ENCODE results near the gene SNX30. TPM values are rescaled to one million over a fixed set of nuclear protein-coding genes. Genes with fewer than 3 reads are reported as not detected.

Gene SNX30
- total RNA-seq, 1 donor from 2014 or later = 5.0 TPM

DNA sequence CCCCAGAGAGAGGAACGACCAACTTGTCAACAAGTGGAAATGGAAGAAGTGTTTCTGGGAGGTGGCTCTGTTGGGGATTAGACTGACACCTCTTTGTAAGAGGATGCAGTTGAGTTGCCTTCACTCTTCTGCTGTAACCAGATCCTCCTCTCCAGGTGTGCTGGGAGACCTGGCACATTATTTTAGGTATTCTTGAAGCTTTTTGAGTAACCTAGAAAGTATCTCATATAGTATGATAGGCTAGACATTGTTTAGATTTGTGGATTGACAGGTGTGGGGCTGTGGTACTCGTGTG is 21.6 kb downstream of the SNX30 start:
- no peak for ATAC-seq
- DNase-seq (ENCODE audit: missing footprints) = no peak
- intact Hi-C loops (cut with DNase I) = no loop called here

DNA sequence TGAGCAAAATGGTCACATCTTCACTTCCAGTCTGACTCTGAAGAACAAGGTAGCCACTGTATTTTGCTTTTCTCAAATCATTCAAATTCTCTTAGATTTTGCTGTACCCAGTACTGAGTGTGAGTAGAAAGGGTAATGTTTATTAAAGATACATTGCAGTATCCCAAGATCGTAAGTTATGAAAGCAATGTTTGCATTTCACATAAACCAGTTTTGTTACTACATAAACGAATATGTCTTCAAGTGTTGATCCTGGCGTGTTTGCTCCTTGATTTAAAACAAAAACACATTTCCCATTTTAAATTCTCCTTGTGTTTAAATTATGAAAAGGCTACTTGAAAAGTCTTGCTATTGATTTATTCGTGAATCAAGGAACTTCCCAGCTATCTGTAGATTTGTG is 22.0 kb downstream of the SNX30 start:
- intact Hi-C loops (cut with DNase I) = no loop called here
- ATAC-seq = no peak
- no peak for DNase-seq (ENCODE audit: missing footprints)

DNA sequence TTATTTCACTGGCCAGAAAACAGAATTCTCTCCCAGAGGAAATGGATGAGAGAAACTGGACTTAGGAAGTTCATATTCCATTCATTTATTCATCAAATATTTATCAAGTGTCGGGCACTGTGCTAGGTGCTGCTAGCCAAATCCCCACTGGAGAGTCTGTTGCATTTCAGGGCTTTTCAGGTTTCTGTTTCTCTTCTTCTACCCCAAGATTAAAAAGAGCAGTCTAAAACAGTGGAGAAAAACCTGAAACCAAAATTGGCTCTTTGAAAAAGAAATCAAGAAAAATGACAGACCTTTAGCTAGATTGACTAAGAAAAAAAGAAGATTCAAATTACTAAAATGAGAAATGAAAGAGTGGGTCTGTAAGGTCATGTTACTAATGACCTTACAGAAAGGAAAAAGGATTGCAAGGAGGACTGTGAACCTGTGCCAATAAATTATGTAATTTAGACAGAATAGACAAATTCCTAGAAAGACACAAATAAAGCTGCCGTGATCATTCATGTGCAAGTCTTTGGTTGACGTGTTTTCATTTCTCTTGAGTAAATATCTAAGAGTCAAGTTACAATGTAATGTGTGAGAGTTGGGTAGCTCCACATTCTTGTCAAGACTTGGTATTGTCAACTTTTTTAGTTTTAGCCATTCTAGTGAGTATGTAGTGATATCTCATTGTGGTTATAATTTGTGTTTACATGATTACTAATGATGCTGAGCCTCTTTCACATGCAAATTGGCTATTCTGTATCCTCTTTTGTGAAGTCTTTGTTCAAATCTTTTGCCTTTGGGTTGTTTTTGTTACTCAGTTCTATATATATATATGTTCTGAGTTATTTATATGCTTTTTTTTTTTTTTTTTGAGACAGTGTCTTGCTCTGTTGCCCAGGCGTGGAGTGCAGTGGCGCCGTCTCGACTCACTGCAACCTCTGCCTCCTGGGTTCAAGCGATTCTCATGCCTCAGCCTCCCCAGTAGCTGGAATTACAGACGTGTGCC is 23.7 kb downstream of the SNX30 start:
- ATAC-seq = no peak
- DNase-seq (ENCODE audit: missing footprints) = no peak
- intact Hi-C loops (cut with DNase I) = no loop called here

DNA sequence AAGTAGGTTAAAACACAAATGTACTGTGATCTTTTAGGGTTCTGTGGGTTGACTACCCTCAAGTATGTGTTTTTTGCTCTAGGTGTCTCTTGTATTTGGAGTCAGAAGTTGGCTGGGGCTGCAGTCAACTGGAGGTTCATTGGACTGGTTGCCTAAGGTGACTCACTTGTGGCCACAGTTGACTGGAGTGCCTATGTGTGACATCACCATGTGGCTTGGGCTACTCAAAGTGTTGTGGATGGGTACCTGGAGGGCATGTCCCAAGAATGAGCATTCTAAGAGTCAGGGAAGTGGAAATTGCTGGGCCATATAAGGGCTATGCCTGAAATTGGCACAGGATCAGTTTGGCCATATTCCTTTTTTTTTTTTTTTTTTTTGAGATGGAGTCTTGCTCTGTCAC is 27.4 kb downstream of the SNX30 start:
- intact Hi-C loops (cut with DNase I) = no loop called here
- DNase-seq (ENCODE audit: missing footprints) = no peak
- ATAC-seq = no peak

DNA sequence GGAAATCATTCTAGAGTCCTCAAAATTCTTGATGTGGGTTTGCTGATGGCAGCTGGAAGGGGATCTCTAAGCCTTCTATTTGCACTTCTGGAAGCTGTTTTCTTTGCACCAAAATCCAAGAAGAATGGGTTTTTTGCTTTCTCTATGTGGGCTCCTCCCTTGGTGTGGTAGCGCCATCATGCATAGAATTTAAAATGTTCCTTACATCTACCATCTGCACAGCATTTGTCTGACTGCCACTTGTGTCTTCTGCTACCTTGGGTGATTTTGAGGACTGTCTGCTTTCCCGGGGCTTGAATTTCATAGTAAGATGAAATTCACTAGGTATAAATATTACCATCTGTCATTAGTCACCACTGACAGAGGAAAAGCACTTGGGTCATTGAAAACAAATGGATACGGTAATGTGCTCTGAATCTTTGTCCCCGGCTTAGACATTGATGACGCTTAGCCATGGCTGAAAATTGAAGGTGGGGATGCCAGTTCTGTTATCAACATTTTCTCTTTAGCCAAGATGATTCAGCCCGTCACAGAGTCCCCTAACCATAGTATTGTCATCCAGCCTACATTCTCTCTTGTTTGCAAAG is 30.0 kb downstream of the SNX30 start:
- intact Hi-C loops (cut with DNase I) = no loop called here
- ATAC-seq (no peak), DNase-seq (ENCODE audit: missing footprints) (no peak)

DNA sequence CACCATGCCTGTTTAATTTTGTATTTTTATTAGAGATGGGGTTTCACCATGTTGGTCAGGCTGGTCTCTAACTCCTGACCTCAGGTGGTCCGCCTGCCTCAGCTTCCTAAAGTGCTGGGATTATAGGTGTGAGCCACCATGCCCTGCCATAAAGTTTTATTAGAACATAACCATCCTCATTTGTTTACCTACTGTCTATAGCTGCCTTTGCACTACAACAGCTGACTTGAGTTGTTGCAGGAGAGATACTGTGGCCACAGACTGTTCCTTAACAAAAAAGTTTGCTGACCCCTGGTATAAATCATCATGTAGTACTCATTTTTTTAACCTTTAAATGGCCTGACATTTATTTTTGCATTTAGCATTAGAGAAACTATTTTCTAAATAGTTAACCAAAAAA is 31.7 kb downstream of the SNX30 start:
- intact Hi-C loops (cut with DNase I) = no loop called here
- no peak for DNase-seq (ENCODE audit: missing footprints)
- ATAC-seq = no peak

DNA sequence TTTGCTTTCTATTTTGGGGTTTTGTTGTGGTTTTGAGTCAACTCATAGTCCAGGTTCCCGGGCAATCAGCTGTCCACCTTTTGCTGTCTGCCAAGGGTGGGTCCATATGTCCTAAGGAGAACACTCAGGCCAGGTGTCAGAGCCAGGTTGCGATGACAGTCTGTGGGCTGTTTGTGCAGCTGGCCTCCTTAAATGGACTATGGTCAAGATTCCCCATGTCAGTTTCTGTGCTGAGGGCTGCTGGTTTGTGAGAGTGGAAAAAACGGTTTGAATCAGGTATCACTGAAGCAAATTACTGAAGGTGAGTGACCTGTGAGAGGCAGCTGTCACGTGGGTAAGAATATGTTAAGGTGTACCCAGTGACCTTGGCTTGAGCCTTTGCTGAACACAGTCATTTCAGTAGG is 33.0 kb downstream of the SNX30 start:
- DNase-seq (ENCODE audit: missing footprints) (no peak), ATAC-seq (no peak)
- intact Hi-C loops (cut with DNase I) = no loop called here

DNA sequence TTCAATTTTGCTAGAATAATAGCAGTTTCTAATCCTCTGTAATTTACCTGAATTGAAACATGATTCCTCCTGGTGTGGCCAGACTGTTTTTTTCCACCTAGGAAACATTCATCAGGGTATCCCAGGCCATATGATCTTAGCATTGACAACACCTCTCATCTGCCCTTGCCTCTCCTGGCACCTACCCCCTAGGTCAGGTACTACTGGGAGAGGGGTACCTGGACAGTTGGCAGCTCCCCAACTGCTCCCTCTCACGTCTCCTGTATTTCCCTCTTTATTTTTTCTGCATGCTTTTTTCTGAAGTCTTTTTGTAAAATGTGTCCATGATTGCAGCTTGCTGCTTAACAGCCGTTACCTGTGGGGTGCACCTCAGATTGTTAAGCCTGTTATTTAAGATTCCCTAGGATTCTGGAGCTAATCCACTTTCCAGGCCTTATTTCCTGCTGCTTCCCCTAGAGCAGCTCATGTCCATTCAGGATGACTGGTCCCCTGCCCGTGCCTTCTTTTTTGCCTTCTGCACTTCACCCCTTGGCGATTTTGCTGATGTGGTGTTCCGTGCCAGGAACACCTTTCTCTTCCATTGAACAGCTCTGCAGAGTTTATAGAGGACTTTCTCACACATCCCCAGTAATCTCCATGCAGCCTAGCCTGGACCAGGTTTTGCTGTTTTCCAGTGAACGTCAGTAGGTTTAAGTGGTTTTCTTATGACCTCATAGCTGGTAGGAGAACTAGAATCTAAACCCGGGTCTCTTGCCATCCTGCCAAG is 33.6 kb downstream of the SNX30 start:
- peak; percentile 32 for ATAC-seq

DNA sequence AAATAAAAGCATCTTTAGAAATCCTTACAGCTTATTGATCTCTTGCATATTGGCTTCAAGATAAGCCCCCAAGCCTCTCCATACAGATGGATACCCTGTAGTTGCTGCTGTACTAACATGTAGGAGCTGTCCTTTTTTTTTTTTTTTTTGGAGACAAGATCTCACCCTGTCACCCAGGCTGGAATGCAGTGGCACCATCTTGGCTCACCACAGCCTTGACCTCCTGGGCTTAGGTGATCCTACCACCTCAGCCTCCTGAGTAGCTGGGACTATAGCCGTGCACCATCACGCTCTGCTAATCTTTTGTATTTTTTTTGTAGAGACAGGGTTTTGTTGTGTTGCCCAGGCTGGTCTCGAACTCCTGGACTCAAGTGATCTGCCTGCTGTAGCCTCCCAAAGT is 35.4 kb downstream of the SNX30 start:
- intact Hi-C loops (cut with DNase I) = no loop called here
- no peak for ATAC-seq
- no peak for DNase-seq (ENCODE audit: missing footprints)

More for the DNA sequence above, 33.6 kb downstream of the SNX30 start:
- no peak for DNase-seq (ENCODE audit: missing footprints)
- intact Hi-C loops (cut with DNase I) = no loop called here

DNA sequence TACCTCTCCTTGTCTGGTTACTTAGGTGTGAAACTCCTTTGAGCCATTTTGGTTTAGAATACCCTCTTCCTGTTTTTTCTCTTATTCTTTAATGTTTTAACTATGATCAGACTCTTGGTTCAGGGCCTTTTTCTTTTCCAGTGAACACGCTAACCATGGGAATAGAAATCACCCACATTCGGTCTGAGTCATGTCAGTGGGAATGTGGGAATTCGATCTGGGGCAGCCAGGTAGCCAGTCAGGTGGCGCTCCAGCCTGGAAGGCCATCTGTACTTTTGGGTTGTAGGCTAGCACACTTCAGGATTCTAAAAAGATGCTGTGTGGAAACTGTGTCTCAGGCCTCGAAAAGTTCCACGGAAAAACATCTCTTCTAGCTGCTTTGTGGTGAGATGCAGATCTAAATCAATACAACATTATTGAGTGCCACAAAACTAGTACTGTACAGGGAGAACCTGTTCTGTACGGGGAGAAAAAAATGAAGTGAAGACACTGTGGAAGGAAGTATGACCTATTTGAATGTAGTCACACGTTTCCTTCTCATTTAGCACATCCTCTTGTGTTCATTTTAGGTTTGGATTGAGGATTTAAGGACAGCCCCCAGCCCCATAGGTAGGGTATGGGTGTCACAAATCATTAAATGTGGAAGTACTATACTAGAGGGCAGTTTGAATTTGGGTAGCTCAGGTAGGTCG is 36.4 kb downstream of the SNX30 start:
- ATAC-seq = no peak
- intact Hi-C loops (cut with DNase I) = no loop called here
- DNase-seq (ENCODE audit: missing footprints) = no peak

DNA sequence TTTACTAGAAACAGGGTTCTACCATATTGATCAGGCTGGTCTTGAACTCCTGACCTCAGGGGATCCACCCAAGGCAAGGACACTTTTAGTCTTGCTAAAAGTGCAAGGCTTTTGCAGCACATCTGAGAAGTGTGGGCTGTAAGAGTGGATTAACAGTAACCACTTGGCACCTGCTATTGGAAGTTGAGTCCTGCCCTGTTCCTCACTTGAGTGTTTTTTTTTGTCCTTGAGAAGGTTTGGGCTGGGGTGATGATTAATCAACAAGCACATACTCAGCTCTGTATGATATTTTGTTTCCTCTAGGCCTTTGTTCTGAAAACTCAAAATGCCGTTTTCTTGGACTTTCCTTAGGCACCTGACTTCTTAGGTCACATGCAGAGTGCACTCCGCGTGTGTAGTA is 37.4 kb downstream of the SNX30 start:
- intact Hi-C loops (cut with DNase I) = no loop called here
- ATAC-seq (no peak), DNase-seq (ENCODE audit: missing footprints) (no peak)

DNA sequence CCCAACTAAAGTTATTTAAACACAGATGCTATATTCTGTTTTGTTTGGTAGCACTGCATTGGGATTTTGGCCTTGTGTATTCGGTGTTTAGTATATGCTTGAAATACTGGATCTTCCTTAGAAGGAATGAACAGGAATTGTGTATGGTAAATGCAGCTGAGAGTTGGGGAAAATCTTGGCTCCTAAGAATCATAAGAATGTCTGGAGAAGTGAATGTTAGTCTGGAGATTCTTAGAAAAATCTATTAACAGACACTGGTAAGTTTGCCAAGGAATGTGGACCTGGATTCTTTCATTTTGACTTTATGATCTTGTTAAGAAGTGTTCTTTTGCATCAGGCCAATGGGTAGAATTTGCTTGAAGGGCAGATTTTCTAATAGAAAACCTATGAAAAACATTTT is 38.9 kb downstream of the SNX30 start:
- intact Hi-C loops (cut with DNase I) = no loop called here
- DNase-seq (ENCODE audit: missing footprints) = no peak
- ATAC-seq = no peak

DNA sequence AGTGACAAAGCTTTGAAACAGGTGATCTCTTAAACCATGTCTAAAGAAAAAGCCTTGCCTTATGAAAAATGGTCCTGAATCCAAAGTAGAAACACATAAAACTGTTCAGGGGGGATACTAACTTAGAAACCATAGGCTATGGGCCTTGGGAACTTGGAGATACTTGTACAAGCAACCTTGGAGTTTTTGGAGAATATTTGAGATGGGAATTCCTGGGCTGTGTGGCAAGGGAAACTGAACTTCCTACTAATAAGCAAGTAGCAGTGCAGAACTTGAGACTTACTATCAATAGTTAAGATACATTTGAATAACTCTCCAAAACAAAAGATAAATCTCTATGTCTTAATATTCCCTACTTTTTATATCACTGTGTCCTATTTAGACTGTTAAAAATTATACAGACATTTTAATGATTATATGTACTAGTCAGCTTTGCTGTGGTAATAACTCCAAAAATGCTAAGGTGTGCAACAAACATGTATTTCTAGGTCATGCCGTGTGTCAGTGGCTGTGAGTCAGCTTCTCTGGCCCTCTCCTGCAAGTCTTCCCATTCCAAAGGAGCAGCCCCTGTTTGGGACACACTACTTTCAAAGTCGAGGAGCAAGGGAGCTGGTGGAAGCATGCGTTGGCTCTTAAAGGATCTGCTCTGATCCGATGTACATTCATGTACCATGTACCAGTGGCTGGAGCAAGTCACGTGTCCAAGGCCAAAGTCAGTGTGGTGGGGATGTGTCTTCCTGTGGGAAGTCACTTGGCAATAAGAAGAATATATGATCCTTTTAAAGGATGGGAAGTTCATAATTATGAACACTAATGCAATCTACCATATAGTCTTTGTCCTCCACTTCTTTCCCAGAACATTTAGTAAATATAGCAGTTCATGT is 39.6 kb downstream of the SNX30 start:
- intact Hi-C loops (cut with DNase I) = loop anchor here (5.0 to 10.0 kb wide), 2 partner anchors 33 to 75 kb away; partner anchors contain the start of gene INIP
- ATAC-seq (no peak), DNase-seq (ENCODE audit: missing footprints) (no peak)

DNA sequence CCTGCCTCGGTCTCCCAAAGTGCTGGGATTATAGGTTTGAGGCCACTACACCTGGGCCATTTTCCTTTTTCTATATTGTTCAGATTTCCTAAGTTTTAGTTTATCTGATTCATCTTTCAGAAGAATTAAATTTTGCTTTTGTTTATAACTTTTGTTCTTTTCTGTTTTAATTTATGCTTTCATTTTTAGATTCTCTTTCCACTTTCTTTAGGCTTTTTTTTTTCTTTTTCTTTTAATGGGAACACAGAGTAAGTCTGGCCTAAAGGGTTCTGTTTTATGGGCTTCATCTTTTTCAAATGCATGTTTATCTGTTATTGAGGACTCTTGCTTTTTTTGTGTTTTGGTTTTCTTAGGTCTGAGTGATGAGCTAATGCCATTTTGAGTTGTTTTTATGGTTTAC is 42.1 kb downstream of the SNX30 start:
- no peak for DNase-seq (ENCODE audit: missing footprints)
- ATAC-seq = no peak
- intact Hi-C loops (cut with DNase I) = loop anchor here (5.0 to 10.0 kb wide), 2 partner anchors 35 to 78 kb away; partner anchors contain the start of gene INIP

DNA sequence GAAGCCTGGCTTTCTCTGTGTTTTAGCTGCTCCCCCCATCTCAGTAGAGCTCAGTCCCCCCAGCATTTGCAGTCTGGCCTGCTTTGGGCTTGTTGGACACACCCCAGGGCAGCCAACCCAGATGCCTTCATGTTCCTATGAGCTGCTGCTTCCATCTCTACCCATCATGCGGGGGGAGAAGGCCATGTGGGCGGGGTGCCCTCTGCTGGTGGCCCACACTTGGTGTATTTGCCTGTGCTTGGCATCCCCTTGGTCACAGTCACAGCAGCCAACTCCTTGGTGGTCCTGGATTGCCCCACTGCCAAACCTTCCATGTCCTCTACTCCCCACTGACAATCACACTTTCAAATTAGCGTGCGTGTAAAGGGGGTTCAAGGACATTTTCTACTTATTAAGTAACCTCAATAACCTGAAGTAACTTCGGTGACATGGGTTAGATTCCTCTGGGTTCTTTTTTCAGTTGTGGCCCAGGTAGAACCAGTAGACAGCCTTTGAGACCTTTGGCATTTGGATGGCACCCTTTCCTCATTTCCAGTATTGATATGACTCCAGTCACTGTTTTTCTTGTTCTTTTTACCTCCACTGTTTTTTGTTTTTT is 42.8 kb downstream of the SNX30 start:
- ATAC-seq (peak; percentile 60), DNase-seq (ENCODE audit: missing footprints) (peak; percentile 78)
- intact Hi-C loops (cut with DNase I) = loop anchor here (5.0 to 10.0 kb wide), 2 partner anchors 36 to 79 kb away; partner anchors contain the start of gene INIP

DNA sequence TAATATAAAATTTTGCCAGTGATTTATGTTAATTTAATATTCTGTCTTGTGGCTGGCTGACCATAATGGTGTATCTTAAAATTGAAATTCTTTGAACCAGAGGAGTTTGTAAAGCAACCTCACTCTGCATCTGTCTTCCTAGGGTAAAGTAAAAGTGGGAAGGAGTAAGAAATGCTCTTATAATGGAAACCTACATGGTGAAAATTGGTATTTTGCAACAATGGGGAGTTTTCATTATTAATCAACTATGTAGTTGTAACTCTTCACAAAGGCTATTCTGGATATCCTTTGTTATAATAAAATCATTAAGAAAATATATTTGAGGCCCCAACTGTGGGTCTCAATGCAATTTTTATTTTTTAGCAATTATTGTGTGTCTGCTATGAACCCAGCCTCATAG is 44.2 kb downstream of the SNX30 start:
- intact Hi-C loops (cut with DNase I) = loop anchor here (5.0 to 10.0 kb wide), 2 partner anchors 37 to 80 kb away; partner anchors contain the start of gene INIP
- DNase-seq (ENCODE audit: missing footprints) (no peak), ATAC-seq (no peak)

DNA sequence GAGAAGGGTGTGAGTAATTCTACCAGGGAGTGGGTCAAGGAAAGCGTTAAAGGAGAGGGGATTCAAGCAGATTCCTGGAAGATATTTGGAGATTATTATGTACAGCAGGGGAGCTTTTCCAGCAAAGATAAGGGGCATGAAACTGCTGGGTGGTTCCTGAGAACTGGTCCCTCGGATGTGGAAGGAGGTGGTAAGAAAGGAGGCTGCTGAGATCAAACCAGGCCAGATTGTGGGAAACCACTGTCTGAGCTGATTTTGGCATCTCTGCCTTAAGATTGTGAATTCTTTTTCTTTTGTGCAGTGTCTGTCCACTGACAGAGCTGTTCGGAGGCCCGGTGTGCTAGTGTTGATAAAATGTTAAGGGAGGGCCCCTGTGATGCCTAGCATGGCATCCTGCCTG is 45.4 kb downstream of the SNX30 start:
- ATAC-seq (no peak), DNase-seq (ENCODE audit: missing footprints) (no peak)
- intact Hi-C loops (cut with DNase I) = loop anchor here (10.0 kb wide), 1 partner anchor 81 kb away; the partner anchor contains the start of gene INIP
